Measurements from ENCODE around the gene TMCC1.

Gene TMCC1

GRCh38 chr3:129747992-129748391, 145.5 kb downstream of the TMCC1 start:
- no peaks in the 10 kb centered on the region for H3K27me3 ChIP-seq (ENCODE audit: control insufficient read depth in 1 of 2, insufficient read depth in 1 of 2, low read length in 2 of 2)
- no peak overlapping the region for H2AK5ac ChIP-seq (ENCODE audit: low read length, severe bottlenecking)
- H3K36me3 ChIP-seq (ENCODE audit: control insufficient read depth in 1 of 2, insufficient read depth in 2 of 2, low read depth in 1 of 2, low read length in 2 of 2): no peaks in the 10 kb centered on the region
- no peak overlapping the region for H3K4me2 ChIP-seq (ENCODE audit: low read length, poor library complexity, severe bottlenecking)
- no peak overlapping the region for H2BK120ac ChIP-seq (ENCODE audit: low read depth, low read length)
- H2BK15ac ChIP-seq (ENCODE audit: low read depth, poor library complexity, severe bottlenecking): no peak overlapping the region
- H2BK5ac ChIP-seq (ENCODE audit: low read depth, low read length, poor library complexity, severe bottlenecking): no peak overlapping the region
- H3K4me3 ChIP-seq (ENCODE audit: insufficient read depth in 1 of 2, low read depth in 1 of 2, low read length in 2 of 2): no peak overlapping the region
- H3K4ac ChIP-seq (ENCODE audit: low read depth in 1 of 2, low read length in 2 of 2): no peak overlapping the region
- H3K27ac ChIP-seq (ENCODE audit: low read length, poor library complexity, severe bottlenecking): no peak overlapping the region
- H2BK12ac ChIP-seq (ENCODE audit: low read length in 2 of 2): no peak overlapping the region
- H3K18ac ChIP-seq (ENCODE audit: low read depth in 1 of 2, low read length in 2 of 2): no peak overlapping the region
- no peak overlapping the region for H3K14ac ChIP-seq (ENCODE audit: low read length in 2 of 2)
- peaks cover 27% of the 10 kb centered on the region for H3K79me1 ChIP-seq (replicated peaks; ENCODE audit: low read length, poor library complexity, severe bottlenecking)
- H3K4me1 ChIP-seq (ENCODE audit: control insufficient read depth, insufficient read depth, low read depth, low read length): no peaks in the 10 kb centered on the region
- H3K9ac ChIP-seq (ENCODE audit: low read length): no peak overlapping the region
- peaks cover 4% of the 10 kb centered on the region for H3K9me3 ChIP-seq (ENCODE audit: control insufficient read depth, low read length)
- H2AFZ ChIP-seq (ENCODE audit: low read depth, low read length): no peak overlapping the region
- H4K91ac ChIP-seq (ENCODE audit: low read length): no peak overlapping the region
- 100% methylated on average over 3 of the region's 3 CpGs for WGBS
- no peak overlapping the region for H3K23ac ChIP-seq (ENCODE audit: low read length in 2 of 2)
- no peak overlapping the region for H4K8ac ChIP-seq (ENCODE audit: low read length)
- no peak for DNase-seq

GRCh38 chr3:129747136-129747535, 146.4 kb downstream of the TMCC1 start:
- Histone ChIP-seq H3K36me3 (ENCODE audit: control insufficient read depth in 1 of 2, insufficient read depth in 2 of 2, low read depth in 1 of 2, low read length in 2 of 2) (no peaks in the 10 kb centered on the region), H3K9me3 (ENCODE audit: control insufficient read depth, low read length) (no peaks in the 10 kb centered on the region), H3K27ac (ENCODE audit: low read length, poor library complexity, severe bottlenecking) (no peak overlapping the region), H2BK15ac (ENCODE audit: low read depth, poor library complexity, severe bottlenecking) (no peak overlapping the region), H3K4me2 (ENCODE audit: low read length, poor library complexity, severe bottlenecking) (no peak overlapping the region), H2AK5ac (ENCODE audit: low read length, severe bottlenecking) (no peak overlapping the region), H3K23ac (ENCODE audit: low read length in 2 of 2) (no peak overlapping the region), H4K8ac (ENCODE audit: low read length) (no peak overlapping the region), H2BK120ac (ENCODE audit: low read depth, low read length) (no peak overlapping the region), H3K9ac (ENCODE audit: low read length) (no peak overlapping the region), H2BK5ac (ENCODE audit: low read depth, low read length, poor library complexity, severe bottlenecking) (no peak overlapping the region), H4K91ac (ENCODE audit: low read length) (no peak overlapping the region), H3K14ac (ENCODE audit: low read length in 2 of 2) (no peak overlapping the region), H3K18ac (ENCODE audit: low read depth in 1 of 2, low read length in 2 of 2) (no peak overlapping the region), H3K4me3 (ENCODE audit: insufficient read depth in 1 of 2, low read depth in 1 of 2, low read length in 2 of 2) (no peak overlapping the region), H3K79me1 (replicated peaks; ENCODE audit: low read length, poor library complexity, severe bottlenecking) (peaks cover 25% of the 10 kb centered on the region), H3K4me1 (ENCODE audit: control insufficient read depth, insufficient read depth, low read depth, low read length) (no peaks in the 10 kb centered on the region), H2BK12ac (ENCODE audit: low read length in 2 of 2) (no peak overlapping the region), H2AFZ (ENCODE audit: low read depth, low read length) (no peak overlapping the region), H3K27me3 (ENCODE audit: control insufficient read depth in 1 of 2, insufficient read depth in 1 of 2, low read length in 2 of 2) (no peaks in the 10 kb centered on the region), H3K4ac (ENCODE audit: low read depth in 1 of 2, low read length in 2 of 2) (no peak overlapping the region)
- WGBS: 93% methylated on average over 4 of the region's 4 CpGs
- no peak for DNase-seq

- H3K4me3 ChIP-seq (ENCODE audit: insufficient read depth in 1 of 2, low read depth in 1 of 2, low read length in 2 of 2): no peak overlapping the region
- H2BK120ac ChIP-seq (ENCODE audit: low read depth, low read length): no peak overlapping the region
- H3K27ac ChIP-seq (ENCODE audit: low read length, poor library complexity, severe bottlenecking): no peak overlapping the region
- no peak overlapping the region for H4K8ac ChIP-seq (ENCODE audit: low read length)
- H4K91ac ChIP-seq (ENCODE audit: low read length): no peak overlapping the region
- H3K79me1 ChIP-seq (replicated peaks; ENCODE audit: low read length, poor library complexity, severe bottlenecking): peaks cover 24% of the 10 kb centered on the region
- H2BK15ac ChIP-seq (ENCODE audit: low read depth, poor library complexity, severe bottlenecking): no peak overlapping the region
- H3K27me3 ChIP-seq (ENCODE audit: control insufficient read depth in 1 of 2, insufficient read depth in 1 of 2, low read length in 2 of 2): no peaks in the 10 kb centered on the region
- no peak overlapping the region for H2AFZ ChIP-seq (ENCODE audit: low read depth, low read length)
- H3K9me3 ChIP-seq (ENCODE audit: control insufficient read depth, low read length): no peaks in the 10 kb centered on the region
- no peak overlapping the region for H2BK12ac ChIP-seq (ENCODE audit: low read length in 2 of 2)
- peak overlapping the region in 1 of 2 experiments; percentile 33 for H3K18ac ChIP-seq (ENCODE audit: low read depth in 1 of 2, low read length in 2 of 2)
- H3K23ac ChIP-seq (ENCODE audit: low read length in 2 of 2): no peak overlapping the region
- H3K9ac ChIP-seq (ENCODE audit: low read length): no peak overlapping the region
- no peaks in the 10 kb centered on the region for H3K36me3 ChIP-seq (ENCODE audit: control insufficient read depth in 1 of 2, insufficient read depth in 2 of 2, low read depth in 1 of 2, low read length in 2 of 2)
- H3K4me2 ChIP-seq (ENCODE audit: low read length, poor library complexity, severe bottlenecking): no peak overlapping the region
- H2BK5ac ChIP-seq (ENCODE audit: low read depth, low read length, poor library complexity, severe bottlenecking): no peak overlapping the region
- no peak for DNase-seq
- no peak overlapping the region for H2AK5ac ChIP-seq (ENCODE audit: low read length, severe bottlenecking)
- H3K4ac ChIP-seq (ENCODE audit: low read depth in 1 of 2, low read length in 2 of 2): no peak overlapping the region
- no peaks in the 10 kb centered on the region for H3K4me1 ChIP-seq (ENCODE audit: control insufficient read depth, insufficient read depth, low read depth, low read length)
- no peak overlapping the region for H3K14ac ChIP-seq (ENCODE audit: low read length in 2 of 2)
Observed at GRCh38 chr3:129746629-129747028, 146.9 kb downstream of the TMCC1 start.

GRCh38 chr3:129745253-129745652, 148.3 kb downstream of the TMCC1 start:
- Histone ChIP-seq H3K14ac (ENCODE audit: low read length in 2 of 2) (no peak overlapping the region), H3K4me2 (ENCODE audit: low read length, poor library complexity, severe bottlenecking) (no peak overlapping the region), H4K8ac (ENCODE audit: low read length) (no peak overlapping the region), H3K4me1 (ENCODE audit: control insufficient read depth, insufficient read depth, low read depth, low read length) (no peaks in the 10 kb centered on the region), H2AK5ac (ENCODE audit: low read length, severe bottlenecking) (no peak overlapping the region), H3K18ac (ENCODE audit: low read depth in 1 of 2, low read length in 2 of 2) (no peak overlapping the region), H3K4me3 (ENCODE audit: insufficient read depth in 1 of 2, low read depth in 1 of 2, low read length in 2 of 2) (no peak overlapping the region), H2AFZ (ENCODE audit: low read depth, low read length) (no peak overlapping the region), H2BK12ac (ENCODE audit: low read length in 2 of 2) (no peak overlapping the region), H3K27ac (ENCODE audit: low read length, poor library complexity, severe bottlenecking) (no peak overlapping the region), H3K36me3 (ENCODE audit: control insufficient read depth in 1 of 2, insufficient read depth in 2 of 2, low read depth in 1 of 2, low read length in 2 of 2) (no peaks in the 10 kb centered on the region), H3K23ac (ENCODE audit: low read length in 2 of 2) (no peak overlapping the region), H3K27me3 (ENCODE audit: control insufficient read depth in 1 of 2, insufficient read depth in 1 of 2, low read length in 2 of 2) (no peaks in the 10 kb centered on the region), H3K9me3 (ENCODE audit: control insufficient read depth, low read length) (no peaks in the 10 kb centered on the region), H2BK15ac (ENCODE audit: low read depth, poor library complexity, severe bottlenecking) (no peak overlapping the region), H3K79me1 (replicated peaks; ENCODE audit: low read length, poor library complexity, severe bottlenecking) (peaks cover 17% of the 10 kb centered on the region), H3K9ac (ENCODE audit: low read length) (no peak overlapping the region), H2BK5ac (ENCODE audit: low read depth, low read length, poor library complexity, severe bottlenecking) (no peak overlapping the region), H2BK120ac (ENCODE audit: low read depth, low read length) (no peak overlapping the region), H4K91ac (ENCODE audit: low read length) (no peak overlapping the region), H3K4ac (ENCODE audit: low read depth in 1 of 2, low read length in 2 of 2) (no peak overlapping the region)
- 83% methylated on average over 2 of the region's 2 CpGs for WGBS
- DNase-seq: peak; percentile 61
